ENCODE measurements around the gene TP53I11.
A peak's percentile ranks its signal among the peaks of the same experiment; 100 is the strongest.

Gene TP53I11

DNA sequence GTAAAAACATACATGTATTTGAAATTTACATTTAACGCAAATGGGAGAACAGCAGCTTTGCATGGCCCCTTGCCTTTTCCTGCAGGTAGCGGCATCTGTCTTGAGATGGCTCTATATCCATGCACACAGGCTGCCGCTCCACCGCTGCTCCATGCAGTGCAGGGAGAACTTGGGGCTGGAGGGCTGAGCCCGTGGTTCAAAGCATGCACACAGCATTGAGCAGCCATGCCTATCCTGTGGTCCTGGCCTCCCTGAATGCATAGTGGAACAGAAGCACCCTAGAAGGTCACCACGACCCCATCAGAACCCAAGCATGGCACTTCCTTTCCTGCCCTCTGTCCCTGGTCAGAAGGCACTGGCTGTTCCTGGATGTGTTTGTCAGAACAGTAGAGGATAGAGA is 35.0 kb upstream of the TP53I11 start:
- peaks cover 3% of the 10 kb centered on the region for H3K4me1 ChIP-seq (ENCODE audit: insufficient read depth, poor library complexity, severe bottlenecking)
- no peak overlapping the region for H3K27ac ChIP-seq (ENCODE audit: poor library complexity, severe bottlenecking)

DNA sequence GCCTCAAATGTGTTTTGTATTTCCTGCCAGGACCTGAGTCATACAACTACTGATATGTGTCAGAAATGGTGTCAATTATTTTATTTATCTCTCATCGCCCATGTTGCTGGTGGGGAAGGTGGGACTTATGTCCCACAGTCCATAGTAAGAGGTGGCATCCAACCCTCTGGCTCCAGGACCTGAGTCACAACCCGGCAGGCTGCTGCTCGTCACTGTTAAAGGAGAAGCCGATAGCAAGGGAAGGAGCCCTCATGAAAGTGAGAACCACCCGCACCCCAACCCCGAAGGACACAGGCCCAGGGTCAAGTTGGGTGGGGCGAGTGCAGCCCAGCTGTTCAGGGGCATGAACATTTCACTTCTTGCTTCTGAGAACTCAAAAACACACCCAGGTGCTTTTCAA is 33.1 kb upstream of the TP53I11 start:
- DNase-seq (ENCODE audit: low spot score): no peak
- H3K27ac ChIP-seq (ENCODE audit: poor library complexity, severe bottlenecking): no peak overlapping the region
- H3K9me3 ChIP-seq (ENCODE audit: severe bottlenecking): no peaks in the 10 kb centered on the region
- no peaks in the 10 kb centered on the region for H3K36me3 ChIP-seq (ENCODE audit: low read depth)
- no peak for ATAC-seq (ENCODE audit: low read depth)
- no peaks in the 10 kb centered on the region for H3K27me3 ChIP-seq (ENCODE audit: insufficient read depth, poor library complexity, severe bottlenecking)
- H3K4me1 ChIP-seq (ENCODE audit: insufficient read depth, poor library complexity, severe bottlenecking): peaks cover 16% of the 10 kb centered on the region
- H3K4me3 ChIP-seq (ENCODE audit: severe bottlenecking): no peak overlapping the region
- TF ChIP-seq, protein P1, sequence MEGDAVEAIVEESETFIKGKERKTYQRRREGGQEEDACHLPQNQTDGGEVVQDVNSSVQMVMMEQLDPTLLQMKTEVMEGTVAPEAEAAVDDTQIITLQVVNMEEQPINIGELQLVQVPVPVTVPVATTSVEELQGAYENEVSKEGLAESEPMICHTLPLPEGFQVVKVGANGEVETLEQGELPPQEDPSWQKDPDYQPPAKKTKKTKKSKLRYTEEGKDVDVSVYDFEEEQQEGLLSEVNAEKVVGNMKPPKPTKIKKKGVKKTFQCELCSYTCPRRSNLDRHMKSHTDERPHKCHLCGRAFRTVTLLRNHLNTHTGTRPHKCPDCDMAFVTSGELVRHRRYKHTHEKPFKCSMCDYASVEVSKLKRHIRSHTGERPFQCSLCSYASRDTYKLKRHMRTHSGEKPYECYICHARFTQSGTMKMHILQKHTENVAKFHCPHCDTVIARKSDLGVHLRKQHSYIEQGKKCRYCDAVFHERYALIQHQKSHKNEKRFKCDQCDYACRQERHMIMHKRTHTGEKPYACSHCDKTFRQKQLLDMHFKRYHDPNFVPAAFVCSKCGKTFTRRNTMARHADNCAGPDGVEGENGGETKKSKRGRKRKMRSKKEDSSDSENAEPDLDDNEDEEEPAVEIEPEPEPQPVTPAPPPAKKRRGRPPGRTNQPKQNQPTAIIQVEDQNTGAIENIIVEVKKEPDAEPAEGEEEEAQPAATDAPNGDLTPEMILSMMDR (IDR thresholded peaks at IDR 0.05; ENCODE audit: poor library complexity, severe bottlenecking): no peak

More for the DNA sequence above, 35.0 kb upstream of the TP53I11 start:
- Histone ChIP-seq H3K36me3 (ENCODE audit: low read depth) (no peaks in the 10 kb centered on the region), H3K27me3 (ENCODE audit: insufficient read depth, poor library complexity, severe bottlenecking) (no peaks in the 10 kb centered on the region), H3K4me3 (ENCODE audit: severe bottlenecking) (no peak overlapping the region), H3K9me3 (ENCODE audit: severe bottlenecking) (no peaks in the 10 kb centered on the region)
- ATAC-seq (ENCODE audit: low read depth) (no peak), DNase-seq (ENCODE audit: low spot score) (no peak)
- TF ChIP-seq, protein P1 (IDR thresholded peaks at IDR 0.05; ENCODE audit: poor library complexity, severe bottlenecking): no peak

DNA sequence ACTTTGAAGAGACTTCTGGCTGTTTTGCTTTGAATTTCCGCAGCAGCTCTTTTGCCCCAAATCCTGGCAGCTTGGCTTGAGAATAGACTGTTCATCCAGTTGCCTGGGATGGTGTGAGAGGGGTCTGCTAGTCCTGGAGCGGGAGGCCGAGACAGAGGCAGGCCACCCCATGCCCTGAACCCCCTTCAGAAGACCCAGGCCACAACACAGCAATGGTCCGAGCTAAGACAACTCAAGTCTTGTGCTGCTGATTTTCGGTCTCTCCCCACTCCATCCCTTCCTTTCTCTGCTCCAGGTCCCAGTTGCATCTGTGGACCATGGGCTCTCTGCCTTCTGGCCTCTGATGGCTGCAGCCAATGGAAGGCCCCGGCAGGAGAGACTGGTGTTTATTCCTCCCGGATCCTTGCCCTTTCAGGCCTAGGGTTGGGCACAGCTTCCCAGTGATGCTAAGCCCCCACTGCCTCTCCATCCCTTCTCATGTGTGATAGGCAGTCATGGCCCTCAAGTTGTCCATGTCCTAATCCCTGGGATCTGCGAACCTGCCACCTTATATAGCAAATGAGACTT is 31.9 kb upstream of the TP53I11 start:
- H3K27ac ChIP-seq (ENCODE audit: poor library complexity, severe bottlenecking): no peak overlapping the region
- H3K4me3 ChIP-seq (ENCODE audit: severe bottlenecking): no peak overlapping the region
- H3K9me3 ChIP-seq (ENCODE audit: severe bottlenecking): no peaks in the 10 kb centered on the region
- DNase-seq (ENCODE audit: low spot score): no peak
- no peak for ATAC-seq (ENCODE audit: low read depth)
- H3K36me3 ChIP-seq (ENCODE audit: low read depth): no peaks in the 10 kb centered on the region
- H3K4me1 ChIP-seq (ENCODE audit: insufficient read depth, poor library complexity, severe bottlenecking): peaks cover 28% of the 10 kb centered on the region
- TF ChIP-seq, protein P1 (IDR thresholded peaks at IDR 0.05; ENCODE audit: poor library complexity, severe bottlenecking): no peak
- H3K27me3 ChIP-seq (ENCODE audit: insufficient read depth, poor library complexity, severe bottlenecking): no peaks in the 10 kb centered on the region

DNA sequence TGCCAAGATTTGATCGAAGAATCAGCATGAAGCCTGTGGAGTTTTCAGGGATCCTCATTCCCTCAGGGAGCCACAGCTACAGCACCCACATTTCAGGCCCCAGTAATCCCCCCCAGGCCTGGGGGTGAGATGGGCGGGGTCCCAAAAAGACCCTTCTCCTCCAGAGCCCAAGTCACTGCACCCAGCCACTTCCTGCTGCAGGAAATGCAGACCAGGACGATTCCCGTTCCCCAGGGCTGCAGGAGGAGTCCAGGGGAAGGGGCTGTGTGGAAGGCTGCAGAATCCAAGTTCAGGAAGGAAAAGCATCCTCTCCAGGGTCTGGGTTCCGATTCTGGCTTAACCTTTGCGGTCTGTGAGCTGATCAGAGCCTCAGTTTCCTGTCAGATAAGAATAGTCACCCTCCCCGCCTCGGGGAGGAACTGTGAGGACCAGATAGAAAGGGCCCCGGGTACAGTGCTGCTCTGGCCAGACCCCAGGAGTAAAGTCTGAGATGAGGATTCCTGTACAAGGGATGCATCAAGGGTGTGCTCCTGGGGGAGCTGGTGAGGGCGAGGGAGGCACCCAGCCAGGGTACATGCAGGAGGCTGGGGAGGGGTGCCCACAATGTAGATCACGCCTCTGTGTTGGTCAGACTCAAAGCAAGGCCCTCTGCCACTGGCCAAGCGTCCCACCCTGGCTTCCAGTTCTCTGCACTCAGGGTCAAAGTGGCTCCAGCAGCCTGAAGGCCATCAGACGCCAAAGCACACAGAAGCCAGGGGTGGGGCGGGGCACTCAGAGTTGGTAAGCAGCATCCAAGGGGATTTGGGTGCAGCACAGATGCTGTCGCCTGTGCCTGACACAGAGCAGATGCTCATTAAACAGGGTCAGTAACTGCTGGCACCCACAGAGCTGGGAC is 30.1 kb upstream of the TP53I11 start:
- Histone ChIP-seq H3K36me3 (ENCODE audit: low read depth) (no peaks in the 10 kb centered on the region), H3K27me3 (ENCODE audit: insufficient read depth, poor library complexity, severe bottlenecking) (no peaks in the 10 kb centered on the region), H3K9me3 (ENCODE audit: severe bottlenecking) (no peaks in the 10 kb centered on the region), H3K4me3 (ENCODE audit: severe bottlenecking) (no peak overlapping the region), H3K4me1 (ENCODE audit: insufficient read depth, poor library complexity, severe bottlenecking) (peaks cover 29% of the 10 kb centered on the region), H3K27ac (ENCODE audit: poor library complexity, severe bottlenecking) (peak overlapping the region; percentile 84)
- ATAC-seq (ENCODE audit: low read depth) (no peak), DNase-seq (ENCODE audit: low spot score) (no peak)
- TF ChIP-seq, protein P1 (IDR thresholded peaks at IDR 0.05; ENCODE audit: poor library complexity, severe bottlenecking): no peak

All from RWPE2 (cell line).